Measurements from ENCODE around the gene HAUS5.

DNA sequence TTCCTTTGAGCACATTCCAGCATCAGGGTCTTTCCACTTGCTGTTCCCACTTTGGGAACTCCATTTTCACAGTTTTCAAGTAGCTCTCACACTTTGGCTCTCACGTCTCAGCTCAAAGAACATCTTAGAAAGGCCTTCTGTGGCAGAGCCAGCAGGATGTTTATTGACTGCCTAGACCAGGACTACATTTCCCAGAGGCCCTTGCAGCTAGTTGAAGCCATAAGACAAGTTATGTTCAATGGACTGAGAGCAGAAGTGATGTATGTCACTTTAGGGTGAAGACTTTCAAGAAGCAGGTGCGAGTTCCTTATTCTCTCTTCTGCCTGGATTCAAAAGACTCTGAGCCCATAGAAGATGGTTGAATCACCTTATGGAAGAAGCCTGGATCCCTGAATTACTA is 4.3 kb upstream of the HAUS5 start:
- TF ChIP-seq, protein P1, sequence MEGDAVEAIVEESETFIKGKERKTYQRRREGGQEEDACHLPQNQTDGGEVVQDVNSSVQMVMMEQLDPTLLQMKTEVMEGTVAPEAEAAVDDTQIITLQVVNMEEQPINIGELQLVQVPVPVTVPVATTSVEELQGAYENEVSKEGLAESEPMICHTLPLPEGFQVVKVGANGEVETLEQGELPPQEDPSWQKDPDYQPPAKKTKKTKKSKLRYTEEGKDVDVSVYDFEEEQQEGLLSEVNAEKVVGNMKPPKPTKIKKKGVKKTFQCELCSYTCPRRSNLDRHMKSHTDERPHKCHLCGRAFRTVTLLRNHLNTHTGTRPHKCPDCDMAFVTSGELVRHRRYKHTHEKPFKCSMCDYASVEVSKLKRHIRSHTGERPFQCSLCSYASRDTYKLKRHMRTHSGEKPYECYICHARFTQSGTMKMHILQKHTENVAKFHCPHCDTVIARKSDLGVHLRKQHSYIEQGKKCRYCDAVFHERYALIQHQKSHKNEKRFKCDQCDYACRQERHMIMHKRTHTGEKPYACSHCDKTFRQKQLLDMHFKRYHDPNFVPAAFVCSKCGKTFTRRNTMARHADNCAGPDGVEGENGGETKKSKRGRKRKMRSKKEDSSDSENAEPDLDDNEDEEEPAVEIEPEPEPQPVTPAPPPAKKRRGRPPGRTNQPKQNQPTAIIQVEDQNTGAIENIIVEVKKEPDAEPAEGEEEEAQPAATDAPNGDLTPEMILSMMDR (conservative IDR thresholded peaks at IDR 0.05; ENCODE audit: low read depth, low read length) = no peak
- TF ChIP-seq EZH2 (IDR thresholded peaks at IDR 0.05; ENCODE audit: borderline replicate concordance, low read depth, low read length, poor library complexity, severe bottlenecking) = no peak
